Activated T-cell treated with anti-CD3 and anti-CD28 coated beads, Interleukin-2, amount 50 U/mL, for 72 hours (primary cell): ENCODE measurements around the gene ANGEL1. TPM values are rescaled to one million over a fixed set of nuclear protein-coding genes. Genes with fewer than 3 reads are reported as not detected.

Source experiments
- ATAC-seq, 2 donors: fragments of 150-1000 bp; cut with Tn5 transposase; replicated peaks in 1 of 2; 2 replicates each; pipeline ENCODE4 v1.10.0; 2021; ENCODE audit warnings: moderate library complexity in 2 of 2, mild to moderate bottlenecking in 1 of 2
- DNase-seq, 2 donors: peaks; one replicate each; pipeline ENCODE4 v3.0.0; 2021 to 2022; ENCODE audit warnings: mixed read lengths in 1 of 2
- H3K27ac Mint-ChIP-seq: one replicate; pipeline ENCODE4 v1.8.0; 2022; ENCODE audit warnings: mild to moderate bottlenecking, moderate library complexity, mixed read lengths
- H3K27me3 Mint-ChIP-seq: one replicate; pipeline ENCODE4 v1.8.0; 2022; ENCODE audit warnings: low read depth, mixed read lengths
- H3K36me3 Mint-ChIP-seq, 2 donors: one replicate each; pipeline ENCODE4 v1.8.0; 2022; ENCODE audit warnings: mixed read lengths in 2 of 2, mild to moderate bottlenecking in 1 of 2; ENCODE audit not compliant: insufficient read depth in 2 of 2
- H3K4me1 Mint-ChIP-seq: one replicate; pipeline ENCODE4 v1.8.0; 2022; ENCODE audit warnings: low read depth, mixed read lengths
- H3K4me3 Mint-ChIP-seq, 2 donors: one replicate each; pipeline ENCODE4 v1.8.0; 2022; ENCODE audit warnings: mild to moderate bottlenecking in 2 of 2, mixed read lengths in 2 of 2, moderate library complexity in 2 of 2
- H3K9me3 Mint-ChIP-seq, 2 donors: one replicate each; pipeline ENCODE4 v1.8.0; 2022; ENCODE audit warnings: mixed read lengths in 2 of 2
- total RNA-seq, 2 donors: library from RNA; stranded (reverse); gene quantifications; one replicate each; pipeline ENCODE4 v1.2.3, GENCODE V29; 2022

ANGEL1 gene
- total RNA-seq, 2 donors from 2014 or later = 15.0 to 21.6 TPM

- Mint-ChIP-seq H3K27me3 (no peaks in the 10 kb centered on the region), H3K4me1 (no peaks in the 10 kb centered on the region), H3K36me3 (no peaks in the 10 kb centered on the region), H3K9me3 (no peaks in the 10 kb centered on the region), H3K4me3 (no peak overlapping the region), H3K27ac (no peak overlapping the region)
- ATAC-seq (no peak), DNase-seq (no peak)
Observed at GRCh38 chr14:76832503-76832988, 19.9 kb upstream of the ANGEL1 start.

GRCh38 chr14:76830556-76830955 lies 17.9 kb upstream of the ANGEL1 start:
- Mint-ChIP-seq H3K4me3 (no peak overlapping the region), H3K36me3 (no peaks in the 10 kb centered on the region), H3K4me1 (no peaks in the 10 kb centered on the region), H3K27ac (no peak overlapping the region), H3K9me3 (no peaks in the 10 kb centered on the region), H3K27me3 (no peaks in the 10 kb centered on the region)
- no peak for DNase-seq
- no peak for ATAC-seq

- H3K4me1 Mint-ChIP-seq = no peaks in the 10 kb centered on the region
- H3K4me3 Mint-ChIP-seq = no peak overlapping the region
- ATAC-seq (no peak), DNase-seq (no peak)
- H3K36me3 Mint-ChIP-seq = no peaks in the 10 kb centered on the region
- no peaks in the 10 kb centered on the region for H3K27me3 Mint-ChIP-seq
- no peak overlapping the region for H3K27ac Mint-ChIP-seq
- H3K9me3 Mint-ChIP-seq = no peaks in the 10 kb centered on the region
Observed at GRCh38 chr14:76829650-76830421, 17.2 kb upstream of the ANGEL1 start.

- Mint-ChIP-seq H3K4me1 (no peaks in the 10 kb centered on the region), H3K27ac (no peak overlapping the region), H3K27me3 (no peaks in the 10 kb centered on the region), H3K4me3 (no peak overlapping the region), H3K9me3 (no peaks in the 10 kb centered on the region), H3K36me3 (no peaks in the 10 kb centered on the region)
- no peak for DNase-seq
- no peak for ATAC-seq
Observed at GRCh38 chr14:76829013-76829365, 16.3 kb upstream of the ANGEL1 start.

- H3K27ac Mint-ChIP-seq = no peak overlapping the region
- H3K4me1 Mint-ChIP-seq = no peaks in the 10 kb centered on the region
- no peaks in the 10 kb centered on the region for H3K9me3 Mint-ChIP-seq
- DNase-seq (no peak), ATAC-seq (no peak)
- H3K27me3 Mint-ChIP-seq = no peaks in the 10 kb centered on the region
- H3K36me3 Mint-ChIP-seq = no peaks in the 10 kb centered on the region
- no peak overlapping the region for H3K4me3 Mint-ChIP-seq
Observed at GRCh38 chr14:76828339-76829012, 15.8 kb upstream of the ANGEL1 start.

- no peaks in the 10 kb centered on the region for H3K4me1 Mint-ChIP-seq
- no peak overlapping the region for H3K4me3 Mint-ChIP-seq
- DNase-seq (no peak), ATAC-seq (no peak)
- H3K9me3 Mint-ChIP-seq = no peaks in the 10 kb centered on the region
- no peaks in the 10 kb centered on the region for H3K27me3 Mint-ChIP-seq
- no peak overlapping the region for H3K27ac Mint-ChIP-seq
- no peaks in the 10 kb centered on the region for H3K36me3 Mint-ChIP-seq
Observed at GRCh38 chr14:76827696-76828296, 15.1 kb upstream of the ANGEL1 start.

GRCh38 chr14:76826122-76826521 lies 13.4 kb upstream of the ANGEL1 start, which contains the start of gene LRRC74A:
Gene LRRC74A, plus strand, starts transcription at chr14:76826408. Its CDS starts 290 bp downstream, at chr14:76826698.
- Mint-ChIP-seq H3K36me3 (no peaks in the 10 kb centered on the region), H3K27ac (no peak within 1 kb of the TSS), H3K4me1 (no peaks in the 10 kb centered on the region), H3K9me3 (no peaks in the 10 kb centered on the region), H3K27me3 (no peaks in the 10 kb centered on the region), H3K4me3 (no peak within 1 kb of the TSS)
- peak in 1 of 2 donors; percentile 29 for ATAC-seq
- peak in 1 of 2 donors; percentile 12 for DNase-seq

- Mint-ChIP-seq H3K27ac (no peak overlapping the region), H3K4me3 (no peak overlapping the region), H3K36me3 (no peaks in the 10 kb centered on the region), H3K9me3 (no peaks in the 10 kb centered on the region), H3K27me3 (peaks cover 13% of the 10 kb centered on the region), H3K4me1 (no peaks in the 10 kb centered on the region)
- no peak for DNase-seq
- no peak for ATAC-seq
Observed at GRCh38 chr14:76820700-76821099, 8.0 kb upstream of the ANGEL1 start.

- Mint-ChIP-seq H3K4me3 (no peak overlapping the region), H3K4me1 (peaks cover 21% of the 10 kb centered on the region), H3K9me3 (no peaks in the 10 kb centered on the region), H3K36me3 (peaks cover 0 to 1% of the 10 kb centered on the region in 2 donors), H3K27me3 (peaks cover 7% of the 10 kb centered on the region), H3K27ac (no peak overlapping the region)
- DNase-seq (no peak), ATAC-seq (no peak)
Observed at GRCh38 chr14:76814726-76815645, 2.3 kb upstream of the ANGEL1 start.

GRCh38 chr14:76812093-76812421 lies 625 bp downstream of the ANGEL1 start:
- H3K4me1 Mint-ChIP-seq = peaks cover 40% of the 10 kb centered on the region
- DNase-seq (no peak), ATAC-seq (peak in 1 of 2 donors; percentile 1)
- H3K27ac Mint-ChIP-seq = peak overlapping the region; percentile 52
- peak overlapping the region; percentile 94 to 95 for H3K4me3 Mint-ChIP-seq
- no peaks in the 10 kb centered on the region for H3K9me3 Mint-ChIP-seq
- no peaks in the 10 kb centered on the region for H3K27me3 Mint-ChIP-seq
- peaks cover 1 to 10% of the 10 kb centered on the region in 2 donors for H3K36me3 Mint-ChIP-seq

GRCh38 chr14:76811561-76811960 lies 1.1 kb downstream of the ANGEL1 start:
- Mint-ChIP-seq H3K27ac (peak overlapping the region; percentile 52), H3K9me3 (no peaks in the 10 kb centered on the region), H3K36me3 (peaks cover 2 to 10% of the 10 kb centered on the region in 2 donors), H3K4me3 (peak overlapping the region; percentile 94 to 95), H3K27me3 (no peaks in the 10 kb centered on the region), H3K4me1 (peaks cover 40% of the 10 kb centered on the region)
- DNase-seq (no peak), ATAC-seq (no peak)

GRCh38 chr14:76810953-76811400 lies 1.7 kb downstream of the ANGEL1 start:
- ATAC-seq (no peak), DNase-seq (peak; percentile 11 to 19)
- Mint-ChIP-seq H3K4me1 (peaks cover 40% of the 10 kb centered on the region), H3K36me3 (peaks cover 2 to 10% of the 10 kb centered on the region in 2 donors), H3K27ac (peak overlapping the region; percentile 72), H3K27me3 (no peaks in the 10 kb centered on the region), H3K4me3 (peak overlapping the region; percentile 94 to 95), H3K9me3 (no peaks in the 10 kb centered on the region)
